ENCODE data around the gene C12orf50. TPM values are rescaled to one million over a fixed set of nuclear protein-coding genes. Genes with fewer than 3 reads are reported as not detected.

C12orf50 gene
- total RNA-seq, 2 experiments from 2014 or later = 0.07 TPM

DNA sequence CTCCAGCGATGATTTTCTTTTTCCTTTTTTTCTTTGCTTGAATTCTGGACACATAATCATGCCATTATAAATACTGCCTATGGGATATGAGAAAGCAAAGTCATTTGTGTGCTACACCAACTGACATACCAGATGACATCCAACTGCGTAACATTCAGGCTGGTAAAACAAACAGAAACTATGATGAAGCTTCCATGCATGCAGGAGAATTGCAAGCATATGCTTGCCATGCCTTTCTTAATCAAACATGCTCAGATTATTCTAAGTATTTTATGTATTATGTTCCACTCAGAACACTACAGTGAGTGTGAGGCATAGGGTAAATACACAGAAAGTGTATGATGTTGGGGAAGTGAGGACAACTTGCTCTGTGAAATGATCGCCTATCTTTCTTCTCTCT is 97.4 kb downstream of the C12orf50 start:
- no peak overlapping the region for H3K4me3 Mint-ChIP-seq
- intact Hi-C loops (cut with micrococcal nuclease) = no loop called here
- H3K36me3 Mint-ChIP-seq (ENCODE audit: low read depth) = no peaks in the 10 kb centered on the region
- H3K9me3 Mint-ChIP-seq = no peaks in the 10 kb centered on the region
- no peaks in the 10 kb centered on the region for H3K27me3 Mint-ChIP-seq (ENCODE audit: low read depth)
- no peaks in the 10 kb centered on the region for H3K4me1 Mint-ChIP-seq (ENCODE audit: low read depth)
- H3K27ac Mint-ChIP-seq = no peak overlapping the region
- DNase-seq = no peak
- CTCF ChIA-PET = no interaction called here

DNA sequence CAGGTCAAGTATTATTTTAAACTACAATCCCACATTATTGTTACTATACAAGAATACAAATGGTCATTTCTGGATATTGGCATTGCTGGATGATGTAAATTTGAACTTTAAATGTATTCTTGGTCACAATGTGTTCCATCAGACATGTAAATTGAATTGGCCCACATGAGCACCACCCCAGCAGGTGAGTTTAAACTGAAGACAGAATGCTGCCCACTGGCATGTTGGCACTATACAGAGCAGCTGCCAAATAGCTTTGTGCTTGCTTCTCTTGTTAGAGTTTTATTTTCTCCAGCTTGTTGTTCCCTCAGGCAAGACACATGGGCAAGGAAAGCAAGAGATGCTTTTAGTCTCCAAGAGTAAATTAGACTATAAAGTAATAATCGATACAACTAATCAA is 98.6 kb downstream of the C12orf50 start:
- intact Hi-C loops (cut with micrococcal nuclease) = no loop called here
- Mint-ChIP-seq H3K36me3 (ENCODE audit: low read depth) (no peaks in the 10 kb centered on the region), H3K4me3 (no peak overlapping the region)

More for the DNA sequence above, 98.6 kb downstream of the C12orf50 start:
- no peaks in the 10 kb centered on the region for H3K4me1 Mint-ChIP-seq (ENCODE audit: low read depth)
- CTCF ChIA-PET = no interaction called here
- H3K9me3 Mint-ChIP-seq = no peaks in the 10 kb centered on the region
- DNase-seq = no peak
- no peaks in the 10 kb centered on the region for H3K27me3 Mint-ChIP-seq (ENCODE audit: low read depth)
- H3K27ac Mint-ChIP-seq = no peak overlapping the region

Other genes starting within 250 kb of the C12orf50 start
- 10 to 100 TPM; 12.7 to 13.6 TPM for gene CEP290, start 112.7 kb upstream of the C12orf50 start, total RNA-seq
- 1 to 10 TPM; 5.2 TPM for gene TMTC3, start 112.9 kb upstream of the C12orf50 start, total RNA-seq

All from activated naive CD4-positive, alpha-beta T cell treated with anti-CD3 and anti-CD28 coated beads for 36 hours (primary cell).